ENCODE data around the gene SLC11A2.

DNA sequence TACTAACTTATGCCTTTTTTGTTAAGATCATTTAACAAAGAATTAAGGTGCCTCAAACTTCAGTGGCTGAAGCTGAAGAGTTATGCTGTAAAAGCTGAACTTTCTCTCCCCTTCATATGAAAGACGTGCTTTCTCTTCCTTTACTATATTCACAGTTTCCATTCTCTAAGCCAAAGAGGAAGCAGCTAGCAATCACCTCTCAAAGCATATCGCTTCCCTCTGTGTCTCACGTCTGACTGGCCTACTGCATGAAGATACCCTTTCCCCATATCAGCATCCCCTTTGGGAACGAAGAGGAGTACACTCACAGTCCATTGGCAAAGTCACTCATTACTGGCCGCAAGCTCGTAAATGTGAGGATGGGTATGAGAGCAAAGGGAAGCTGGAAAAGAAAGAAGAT is 34.9 kb downstream of the SLC11A2 start:
- no peak for TF ChIP-seq EZH2phosphoT487 (IDR thresholded peaks at IDR 0.05; ENCODE audit: insufficient read depth, low read depth)
- no peak for TF ChIP-seq EZH2 (IDR thresholded peaks at IDR 0.05; ENCODE audit: insufficient read depth, poor library complexity, severe bottlenecking)
